SU-DHL-6 (cell line): Measurements from ENCODE around the gene PHLDA1.

Experiments used
- H2AFZ ChIP-seq: fragments of 200-600 bp; sonication (generic); 2 replicates; pipeline ENCODE4 v1.6.1; 2014; ENCODE audit warnings: low read depth, mild to moderate bottlenecking, moderate library complexity, mixed read lengths, antibody characterized with exemption, low read length; ENCODE audit not compliant: severe bottlenecking
- H3F3A ChIP-seq: fragments of 200-600 bp; shearing (Covaris generic); 2 replicates; pipeline ENCODE4 v1.6.0; 2016; ENCODE audit warnings: antibody characterized with exemption, mild to moderate bottlenecking; ENCODE audit not compliant: insufficient read depth
- H3K27ac ChIP-seq: fragments of 200-600 bp; sonication (generic); 2 replicates; pipeline ENCODE4 v1.5.1; 2016; ENCODE audit warnings: low read depth, mild to moderate bottlenecking, low read length, moderate library complexity, mixed read lengths
- H3K27me3 ChIP-seq: fragments of 200-600 bp; sonication (generic), shearing (Covaris generic); 2 replicates; pipeline ENCODE4 v1.6.0; 2014; ENCODE audit warnings: mild to moderate bottlenecking, low read length
- H3K36me3 ChIP-seq: fragments of 200-600 bp; sonication (generic); 2 replicates; pipeline ENCODE4 v1.6.1; 2014; ENCODE audit warnings: mild to moderate bottlenecking, low read length, mixed read lengths
- H3K4me2 ChIP-seq: fragments of 300-600, 200-600 bp; shearing (Covaris generic), sonication (generic); 2 replicates; pipeline ENCODE4 v1.6.0; 2014; ENCODE audit warnings: low read length, low read depth, mild to moderate bottlenecking; ENCODE audit not compliant: poor library complexity, severe bottlenecking
- H3K4me3 ChIP-seq: fragments of 200-600 bp; sonication (generic); 2 replicates; pipeline ENCODE4 v1.5.1; 2014; ENCODE audit warnings: antibody characterized with exemption, low read length, mild to moderate bottlenecking, mixed read lengths; ENCODE audit not compliant: insufficient read depth, poor library complexity, severe bottlenecking
- H3K79me2 ChIP-seq: fragments of 200-600 bp; sonication (generic); 2 replicates; pipeline ENCODE4 v1.6.1; 2014; ENCODE audit warnings: mild to moderate bottlenecking, low read length, moderate library complexity; ENCODE audit not compliant: insufficient read depth
- H3K9ac ChIP-seq: fragments of 200-600 bp; sonication (generic); 2 replicates; pipeline ENCODE4 v1.7.0; 2014; ENCODE audit warnings: mild to moderate bottlenecking, low read length
- H3K9me2 ChIP-seq: fragments of 200-600 bp; sonication (generic); replicated peaks from 2 replicates; pipeline ENCODE4 v1.6.1; 2014; ENCODE audit warnings: low read length; ENCODE audit not compliant: insufficient read depth
- H3K9me3 ChIP-seq: fragments of 200-600 bp; sonication (generic); 2 replicates; pipeline ENCODE4 v1.6.1; 2014; ENCODE audit warnings: low read length, mixed read lengths; ENCODE audit not compliant: insufficient read depth
- H4K20me1 ChIP-seq: fragments of 200-600 bp; sonication (generic); 2 replicates; pipeline ENCODE4 v1.6.1; 2014; ENCODE audit warnings: low read depth, mild to moderate bottlenecking, antibody characterized with exemption, low read length, moderate library complexity, mixed read lengths
- CTCF ChIP-seq: fragments of 200-600 bp; sonication (generic); IDR thresholded peaks from one replicate; pipeline ENCODE4 v1.5.1; 2017; ENCODE audit warnings: antibody characterized with exemption, mild to moderate bottlenecking, low read length, moderate library complexity; ENCODE audit not compliant: insufficient read depth, poor library complexity, severe bottlenecking
- EZH2phosphoT487 ChIP-seq: fragments of 200-600 bp; sonication (generic), shearing (Covaris generic); conservative IDR thresholded peaks from 2 replicates; pipeline ENCODE4 v1.6.1; 2018; ENCODE audit warnings: mild to moderate bottlenecking, antibody characterized with exemption, low read length, moderate library complexity, mixed read lengths

Gene PHLDA1

DNA sequence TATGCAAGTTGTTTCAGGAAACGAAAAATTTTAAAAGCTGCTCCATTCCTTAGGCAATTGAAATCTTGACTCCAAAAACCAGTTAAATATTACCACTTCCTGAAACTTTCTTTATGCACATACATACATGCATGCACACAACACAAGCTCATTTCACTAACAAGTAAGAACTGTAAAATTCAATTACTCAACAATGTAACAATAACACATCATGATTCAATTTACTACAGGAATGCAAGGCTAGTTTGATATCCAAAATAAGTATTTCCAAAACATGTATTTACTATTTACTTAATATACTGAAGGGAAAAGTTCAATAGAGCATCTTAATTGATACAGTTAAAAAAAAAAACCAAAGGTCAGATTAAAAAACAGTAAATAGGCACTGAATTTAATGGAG lies 33.3 kb upstream of the PHLDA1 start:
- Histone ChIP-seq H3K27ac (no peak overlapping the region), H3K9ac (no peak overlapping the region), H3K9me2 (no peaks in the 10 kb centered on the region), H2AFZ (no peak overlapping the region), H4K20me1 (peaks cover 42% of the 10 kb centered on the region), H3K27me3 (no peaks in the 10 kb centered on the region), H3F3A (peaks cover 8% of the 10 kb centered on the region; the same call in 1 of the 2 replicates), H3K36me3 (peaks cover 75% of the 10 kb centered on the region), H3K4me3 (no peak overlapping the region), H3K4me2 (no peak overlapping the region), H3K9me3 (peaks cover 6% of the 10 kb centered on the region; the same call in 1 of the 2 replicates), H3K79me2 (peaks cover 98% of the 10 kb centered on the region)
- no peak for TF ChIP-seq EZH2phosphoT487
- TF ChIP-seq CTCF, result no peak

DNA sequence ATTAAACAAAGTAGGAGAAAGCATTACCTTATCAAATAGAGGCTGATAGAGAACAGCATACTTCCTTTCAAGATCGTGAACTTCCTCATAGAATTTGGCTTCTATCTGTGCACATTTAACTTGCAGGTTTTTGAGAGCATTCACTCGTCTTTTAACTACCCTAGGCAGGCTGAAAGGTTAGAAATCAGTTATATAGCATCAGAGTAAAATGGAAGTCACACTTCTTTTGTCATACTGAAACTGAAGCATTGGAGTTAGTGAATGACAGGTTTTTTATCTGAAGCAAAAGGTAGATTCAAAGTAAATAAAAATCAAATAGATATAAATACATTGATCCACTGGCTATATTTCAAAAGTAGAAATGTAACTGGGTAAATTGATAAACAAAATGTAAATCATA lies 28.5 kb upstream of the PHLDA1 start:
- H3K79me2 ChIP-seq, result peaks cover 58% of the 10 kb centered on the region
- no peak overlapping the region for H3K4me3 ChIP-seq
- peaks cover 9% of the 10 kb centered on the region; the same call in 1 of the 2 replicates for H3F3A ChIP-seq
- no peak overlapping the region for H2AFZ ChIP-seq
- TF ChIP-seq CTCF (no peak), EZH2phosphoT487 (no peak)
- peaks cover 30% of the 10 kb centered on the region for H4K20me1 ChIP-seq
- H3K36me3 ChIP-seq, result peaks cover 63% of the 10 kb centered on the region
- H3K4me2 ChIP-seq, result no peak overlapping the region
- no peak overlapping the region for H3K27ac ChIP-seq
- no peak overlapping the region for H3K9ac ChIP-seq
- H3K9me3 ChIP-seq, result peaks cover 1% of the 10 kb centered on the region; the same call in 1 of the 2 replicates
- no peaks in the 10 kb centered on the region for H3K27me3 ChIP-seq
- no peaks in the 10 kb centered on the region for H3K9me2 ChIP-seq

GRCh38 chr12:76057326-76057725 lies 25.8 kb upstream of the PHLDA1 start:
- peaks cover 24% of the 10 kb centered on the region; the same call in 1 of the 2 replicates for H3F3A ChIP-seq
- no peak overlapping the region for H3K4me2 ChIP-seq
- H3K4me3 ChIP-seq, result no peak overlapping the region
- H2AFZ ChIP-seq, result no peak overlapping the region
- no peak overlapping the region for H3K9ac ChIP-seq
- H4K20me1 ChIP-seq, result peaks cover 22% of the 10 kb centered on the region
- no peaks in the 10 kb centered on the region for H3K9me3 ChIP-seq
- H3K27ac ChIP-seq, result no peak overlapping the region
- no peaks in the 10 kb centered on the region for H3K27me3 ChIP-seq
- H3K36me3 ChIP-seq, result peaks cover 72% of the 10 kb centered on the region
- no peak for TF ChIP-seq CTCF
- TF ChIP-seq EZH2phosphoT487, result no peak
- peaks cover 30% of the 10 kb centered on the region for H3K79me2 ChIP-seq
- H3K9me2 ChIP-seq, result no peaks in the 10 kb centered on the region
